ENCODE results near the gene ABCA12.

- TF ChIP-seq SP1 (IDR thresholded peaks at IDR 0.05) (no peak), FOXM1 (IDR thresholded peaks at IDR 0.05; ENCODE audit: borderline replicate concordance) (no peak), TARDBP (IDR thresholded peaks at IDR 0.05) (no peak), L3MBTL2 (conservative IDR thresholded peaks at IDR 0.05) (no peak), ARNT (IDR thresholded peaks at IDR 0.05) (no peak), BHLHE40 (IDR thresholded peaks at IDR 0.05; ENCODE audit: borderline replicate concordance) (no peak), PKNOX1 (IDR thresholded peaks at IDR 0.05) (no peak)
These were observed 104.3 kb downstream of the ABCA12 start for GRCh38 chr2:215034154-215034553.

Measured in HEK293T (cell line).